Upper lobe of left lung (tissue), 6 donors: ENCODE data around the gene CNST. TPM values are rescaled to one million over a fixed set of nuclear protein-coding genes. Genes with fewer than 3 reads are reported as not detected.

Source experiments
- ATAC-seq, 2 donors: fragments of 200-7000 bp; cut with Tn5 transposase; one replicate each; pipeline ENCODE4 v1.9.1; 2022; ENCODE audit warnings: mild to moderate bottlenecking in 2 of 2, moderate library complexity in 2 of 2; ENCODE audit not compliant: low FRiP score in 2 of 2
- DNase-seq, 2 donors: peaks; one replicate each; pipeline ENCODE4 v3.0.0-alpha.2; 2019 to 2020
- H3K27ac ChIP-seq, 4 donors: fragments of 200-600 bp; sonication (generic); one replicate each; pipeline ENCODE4 v1.5.1; 2016 to 2019
- H3K27me3 ChIP-seq, 4 donors: fragments of 200-600 bp; sonication (generic); one replicate each; pipeline ENCODE4 v1.5.1; 2017 to 2019
- H3K36me3 ChIP-seq, 4 donors: fragments of 200-600 bp; sonication (generic); one replicate each; pipeline ENCODE4 v1.5.1; 2016 to 2019
- H3K4me1 ChIP-seq, 4 donors: fragments of 200-600 bp; sonication (generic); one replicate each; pipeline ENCODE4 v1.5.1; 2018 to 2019
- H3K4me3 ChIP-seq, 4 donors: fragments of 200-600 bp; sonication (generic); one replicate each; pipeline ENCODE4 v1.5.1; 2017 to 2019; ENCODE audit warnings: mild to moderate bottlenecking in 2 of 4, moderate library complexity in 1 of 4
- H3K9me3 ChIP-seq, 4 donors: fragments of 200-600 bp; sonication (generic); one replicate each; pipeline ENCODE4 v1.5.1; 2018 to 2019
- CTCF ChIP-seq, 6 experiments: fragments of 450-650 bp in 4 of 6; fragments of 200-600 bp in 2 of 6; sonication (generic) in 2 of 6; IDR thresholded peaks; one replicate each; pipeline ENCODE4 v1.5.1; 2016 to 2019; ENCODE audit warnings: antibody characterized with exemption in 6 of 6
- EP300 ChIP-seq, 4 donors: sonication (generic); formaldehyde crosslinking; IDR thresholded peaks; one replicate each; pipeline ENCODE4 v1.5.1; 2017; ENCODE audit warnings: antibody characterized with exemption in 4 of 4, control low read depth in 2 of 4
- POLR2A ChIP-seq, 4 donors: fragments of 450-650 bp; IDR thresholded peaks; one replicate each; pipeline ENCODE4 v1.5.1; 2016 to 2017; ENCODE audit warnings: antibody characterized with exemption in 4 of 4, mild to moderate bottlenecking in 2 of 4
- POLR2AphosphoS5 ChIP-seq, 2 donors: sonication (generic); formaldehyde crosslinking; IDR thresholded peaks; one replicate each; pipeline ENCODE4 v1.5.1; 2017; ENCODE audit warnings: antibody characterized with exemption in 2 of 2
- WGBS, 2 donors: methylation state at CpG; one replicate each; pipeline ENCODE4 v1.1.5; 2017 to 2018; 5-methylcytosine and 5-hydroxymethylcytosine counted together
- total RNA-seq, 6 donors: library from RNA; depleted of rRNA in 4 of 6; stranded (reverse); fragments of >200 nt in 4 of 6; gene quantifications; one replicate each; pipeline versions ENCODE4 v1.1.0 to v1.2.1, GENCODE V29; 2016 to 2021
- donor health status: DM: no; HTN: no; CAD: no; lungs with moderate emphysema.
- donor health status: DM: no; HTN: yes; CAD: no; lungs with severe emphysema.

The CNST gene
- total RNA-seq, 6 donors from 2014 or later = 22.1 to 40.1 (median 29.2) TPM

GRCh38 chr1:246639732-246640131 lies 73.5 kb downstream of the CNST start:
- Histone ChIP-seq H3K9me3 (no peaks in the 10 kb centered on the region), H3K27me3 (no peaks in the 10 kb centered on the region), H3K27ac (no peak overlapping the region), H3K36me3 (peaks cover 0 to 43% (median 21%) of the 10 kb centered on the region in 4 donors), H3K4me3 (no peak overlapping the region), H3K4me1 (peaks cover 0 to 3% (median 0%) of the 10 kb centered on the region in 4 donors)
- TF ChIP-seq POLR2AphosphoS5 (IDR thresholded peaks at IDR 0.05) (no peak), CTCF (IDR thresholded peaks at IDR 0.05) (no peak), POLR2A (IDR thresholded peaks at IDR 0.05) (no peak), EP300 (IDR thresholded peaks at IDR 0.05) (no peak)
- WGBS, 2 donors = 76 to 77% methylated on average over 9 of the region's 9 CpGs
- DNase-seq (no peak), ATAC-seq (no peak)

GRCh38 chr1:246640747-246641146 lies 74.5 kb downstream of the CNST start:
- Histone ChIP-seq H3K9me3 (no peaks in the 10 kb centered on the region), H3K4me1 (peaks cover 0 to 3% (median 0%) of the 10 kb centered on the region in 4 donors), H3K4me3 (no peak overlapping the region), H3K27ac (no peak overlapping the region), H3K27me3 (no peaks in the 10 kb centered on the region), H3K36me3 (peaks cover 0 to 46% (median 24%) of the 10 kb centered on the region in 4 donors)
- 89 to 93% methylated on average over 2 of the region's 2 CpGs for WGBS, 2 donors
- DNase-seq (no peak), ATAC-seq (no peak)
- TF ChIP-seq POLR2A (IDR thresholded peaks at IDR 0.05) (no peak), EP300 (IDR thresholded peaks at IDR 0.05) (no peak), CTCF (IDR thresholded peaks at IDR 0.05) (no peak), POLR2AphosphoS5 (IDR thresholded peaks at IDR 0.05) (no peak)

GRCh38 chr1:246641394-246641793 lies 75.1 kb downstream of the CNST start:
- TF ChIP-seq POLR2A (IDR thresholded peaks at IDR 0.05) (no peak), POLR2AphosphoS5 (IDR thresholded peaks at IDR 0.05) (no peak), EP300 (IDR thresholded peaks at IDR 0.05) (no peak), CTCF (IDR thresholded peaks at IDR 0.05) (no peak)
- H3K27ac ChIP-seq = no peak overlapping the region
- no peak for DNase-seq

GRCh38 chr1:246642719-246643118 lies 76.5 kb downstream of the CNST start:
- ATAC-seq = no peak
- Histone ChIP-seq H3K4me3 (no peak overlapping the region), H3K4me1 (peaks cover 0 to 3% (median 0%) of the 10 kb centered on the region in 4 donors), H3K27me3 (no peaks in the 10 kb centered on the region), H3K36me3 (peaks cover 5 to 44% (median 27%) of the 10 kb centered on the region in 4 donors), H3K9me3 (no peaks in the 10 kb centered on the region), H3K27ac (no peak overlapping the region)
- DNase-seq = no peak
- no peak for TF ChIP-seq POLR2AphosphoS5 (IDR thresholded peaks at IDR 0.05)
- no peak for TF ChIP-seq POLR2A (IDR thresholded peaks at IDR 0.05)
- no peak for TF ChIP-seq EP300 (IDR thresholded peaks at IDR 0.05)
- TF ChIP-seq CTCF (IDR thresholded peaks at IDR 0.05) = no peak
- 100% methylated on average over 5 to 6 of the region's 6 CpGs for WGBS, 2 donors

More at GRCh38 chr1:246641394-246641793, 75.1 kb downstream of the CNST start:
- no peak for ATAC-seq
- peaks cover 0 to 46% (median 25%) of the 10 kb centered on the region in 4 donors for H3K36me3 ChIP-seq
- no peak overlapping the region for H3K4me3 ChIP-seq
- H3K4me1 ChIP-seq = peaks cover 0 to 3% (median 0%) of the 10 kb centered on the region in 4 donors
- H3K27me3 ChIP-seq = no peaks in the 10 kb centered on the region
- 66 to 75% methylated on average over 2 of the region's 2 CpGs for WGBS, 2 donors
- no peaks in the 10 kb centered on the region for H3K9me3 ChIP-seq

GRCh38 chr1:246647113-246647512 lies 80.9 kb downstream of the CNST start:
- DNase-seq = peak in 1 of 2 donors; percentile 21
- H3K36me3 ChIP-seq = peaks cover 13 to 53% (median 31%) of the 10 kb centered on the region in 4 donors
- 75 to 79% methylated on average over 5 to 10 of the region's 10 CpGs for WGBS, 2 donors

More at GRCh38 chr1:246647113-246647512, 80.9 kb downstream of the CNST start:
- H3K9me3 ChIP-seq = no peaks in the 10 kb centered on the region
- no peak overlapping the region for H3K27ac ChIP-seq
- no peak overlapping the region for H3K4me3 ChIP-seq
- no peaks in the 10 kb centered on the region for H3K27me3 ChIP-seq
- ATAC-seq = peak; percentile 40 to 83
- H3K4me1 ChIP-seq = no peaks in the 10 kb centered on the region
- TF ChIP-seq POLR2A (IDR thresholded peaks at IDR 0.05) = no peak
- TF ChIP-seq CTCF (IDR thresholded peaks at IDR 0.05) = no peak
- no peak for TF ChIP-seq POLR2AphosphoS5 (IDR thresholded peaks at IDR 0.05)
- TF ChIP-seq EP300 (IDR thresholded peaks at IDR 0.05) = no peak
